Kidney (tissue), 14 donors: Measurements from ENCODE around the gene UBE3B. TPM values are rescaled to one million over a fixed set of nuclear protein-coding genes. Genes with fewer than 3 reads are reported as not detected.

Experiments
- DNase-seq, 5 donors: peaks; one replicate each; pipeline ENCODE4 v3.0.0-alpha.2; 2013 to 2020
- FAIRE-seq: peaks from 2 replicates; lab custom pipeline; 2012; peaks lifted over from hg19 to GRCh38; lab: Jason Lieb, UNC
- H3K27ac ChIP-seq, 2 donors: one replicate each; pipeline ENCODE4 v1.7.0; 2013; ENCODE audit warnings: low read depth in 2 of 2, low read length in 2 of 2, inconsistent platforms in 1 of 2
- H3K27me3 ChIP-seq: one replicate; pipeline ENCODE4 v1.7.1; 2013; ENCODE audit warnings: low read length, inconsistent platforms; ENCODE audit not compliant: control insufficient read depth, insufficient read depth
- H3K36me3 ChIP-seq, 3 donors: one replicate each; pipeline versions ENCODE4 v1.7.0 to v1.7.1; 2013; ENCODE audit warnings: low read length in 3 of 3, control low read depth in 1 of 3, inconsistent platforms in 1 of 3; ENCODE audit not compliant: insufficient read depth in 3 of 3, control insufficient read depth in 2 of 3
- H3K4me1 ChIP-seq, 3 donors: one replicate each; pipeline versions ENCODE4 v1.7.0 to v1.7.1; 2013; ENCODE audit warnings: low read length in 3 of 3, inconsistent platforms in 1 of 3, low read depth in 1 of 3; ENCODE audit not compliant: control insufficient read depth in 2 of 3, insufficient read depth in 2 of 3
- H3K4me3 ChIP-seq, 3 donors: one replicate each; pipeline versions ENCODE4 v1.7.0 to v1.8.1; 2013; ENCODE audit warnings: low read length in 3 of 3, control low read depth in 1 of 3, inconsistent platforms in 1 of 3
- H3K9ac ChIP-seq, 3 donors: one replicate each; pipeline versions ENCODE4 v1.7.0 to v1.7.1; 2013; ENCODE audit warnings: low read length in 3 of 3, control low read depth in 1 of 3, inconsistent platforms in 1 of 3
- H3K9me3 ChIP-seq, 3 donors: one replicate each; pipeline versions ENCODE4 v1.7.0 to v1.7.1; 2013; ENCODE audit warnings: low read length in 3 of 3, control low read depth in 1 of 3, inconsistent platforms in 1 of 3; ENCODE audit not compliant: control insufficient read depth in 2 of 3, insufficient read depth in 1 of 3
- CTCF ChIP-seq: IDR thresholded peaks from 3 replicates; pipeline ENCODE4 v1.5.1; 2012; ENCODE audit warnings: mild to moderate bottlenecking, moderate library complexity, borderline replicate concordance; ENCODE audit not compliant: insufficient read depth; ENCODE audit errors: extremely low read depth
- intact Hi-C: fragments of 100-400 bp; cut with DNase I; formaldehyde crosslinking; loops from one replicate; pipeline ENCODE4 v1.11.1; 2022
- polyA plus RNA-seq: library from polyadenylated mRNA; stranded (reverse); fragments of 350-450 nt; fragmentation: Illumina TruSeq; extraction: RNeasy Lipid Tissue Mini Kit (QIAGEN cat#74804); gene quantifications from one replicate; pipeline ENCODE4 v1.2.3, GENCODE V29; 2014; ENCODE audit warnings: low read depth, low replicate concordance; ENCODE audit not compliant: insufficient read depth
- total RNA-seq: library from RNA; stranded (reverse); fragmentation: NEBNext Ultra II Directional; extraction: Animal tissue kit (Norgen Biotek cat#: 25700); gene quantifications from one replicate; pipeline ENCODE4 v1.2.1, GENCODE V29; 2021
- donor health status: control.
- donor health status: control.
- donor health status: control.
- donor health status: control.
- donor health status: control.
- donor health status: DM: yes; HTN: yes; CAD: no.
- donor health status: Normal renal cell carcinoma (clear cell type).

The UBE3B gene
- total and polyA plus RNA-seq, 2 donors from 2014 or later, result 13.9 to 44.3 TPM

GRCh38 chr12:109571773-109572505, 94.5 kb downstream of the UBE3B start:
- intact Hi-C loops, result no loop called here

GRCh38 chr12:109572506-109572845, 95.0 kb downstream of the UBE3B start:
- TF ChIP-seq CTCF, result no peak
- Histone ChIP-seq H3K9ac (peak overlapping the region in 1 of 3 donors; percentile 30), H3K27ac (no peak overlapping the region), H3K4me1 (peaks cover 3 to 12% (median 8%) of the 10 kb centered on the region in 3 donors), H3K4me3 (peak overlapping the region; percentile 69 to 87 (median 82)), H3K36me3 (peaks cover 0 to 21% (median 15%) of the 10 kb centered on the region in 3 donors), H3K27me3 (no peaks in the 10 kb centered on the region), H3K9me3 (no peaks in the 10 kb centered on the region)
- DNase-seq (no peak), FAIRE-seq (no peak)
- intact Hi-C loops, result no loop called here

More at GRCh38 chr12:109571773-109572505, 94.5 kb downstream of the UBE3B start:
- H3K4me1 ChIP-seq, result peaks cover 3 to 12% (median 7%) of the 10 kb centered on the region in 3 donors
- H3K27me3 ChIP-seq, result no peaks in the 10 kb centered on the region
- H3K9ac ChIP-seq, result peak overlapping the region in 1 of 3 donors; percentile 30
- H3K4me3 ChIP-seq, result peak overlapping the region in 1 of 3 donors; percentile 69
- TF ChIP-seq CTCF, result no peak
- FAIRE-seq, result no peak
- no peak overlapping the region for H3K27ac ChIP-seq
- H3K9me3 ChIP-seq, result no peaks in the 10 kb centered on the region
- peaks cover 0 to 15% (median 12%) of the 10 kb centered on the region in 3 donors for H3K36me3 ChIP-seq
- no peak for DNase-seq

GRCh38 chr12:109573029-109573913, 95.8 kb downstream of the UBE3B start, which contains the start of the genes MMAB and MVK:
Gene MMAB (minus strand): TSS chr12:109573504. CDS start chr12:109573480, 24 bp downstream.
Gene MVK (plus strand): TSS chr12:109573794. CDS start chr12:109574823, 1,029 bp downstream.
- Histone ChIP-seq H3K4me3 (peak within 1 kb of the TSS; percentile 88 to 97 (median 97)), H3K27ac (peak within 1 kb of the TSS; percentile 92), H3K36me3 (peaks cover 0 to 16% (median 11%) of the 10 kb centered on the region in 3 donors), H3K27me3 (no peaks in the 10 kb centered on the region), H3K9ac (peak within 1 kb of the TSS; percentile 74 to 89 (median 82)), H3K4me1 (peaks cover 3 to 17% (median 13%) of the 10 kb centered on the region in 3 donors), H3K9me3 (no peaks in the 10 kb centered on the region)
- no peak for TF ChIP-seq CTCF
- peak; percentile 89 for FAIRE-seq
- intact Hi-C loops, result no loop called here
- peak; percentile 99 to 100 (median 100) for DNase-seq
